Calu3 (cell line): ENCODE results near the gene CTAGE15. TPM values are rescaled to one million over a fixed set of nuclear protein-coding genes. Genes with fewer than 3 reads are reported as not detected.
"Not testable (repeated sequence)": the region's sequence is repeated elsewhere in the genome, so short reads cannot be mapped to it uniquely, and the experiment has no call there.

Experiments
- Bru-seq: library from RNA; stranded (reverse); fragments of 400-500 nt; gene quantifications from one replicate; lab custom pipeline; 2021; lab: Mats Ljungman, UMichigan
- BruChase-seq, 2 experiments: library from RNA; stranded (reverse); fragments of 400-500 nt; gene quantifications; one replicate each; lab custom pipeline; 2021; lab: Mats Ljungman, UMichigan
- BruUV-seq: library from RNA; stranded (reverse); fragments of 400-500 nt; replicated peaks from 2 replicates; lab custom pipeline; 2021; lab: Mats Ljungman, UMichigan
- CTCF ChIA-PET: fragments of 300-600 bp; sonication (Branson Sonifier 250); formaldehyde crosslinking; loops from one replicate; lab custom pipeline; 2022; ENCODE audit warnings: antibody characterized with exemption; lab: Charles Lee
- DNase-seq: peaks from one replicate; pipeline ENCODE4 v3.0.0; 2022
- H3K27ac Mint-ChIP-seq: one replicate; pipeline ENCODE4 v1.8.0; 2022; ENCODE audit warnings: mixed read lengths; ENCODE audit not compliant: unreplicated experiment
- H3K27me3 Mint-ChIP-seq: one replicate; pipeline ENCODE4 v1.8.0; 2022; ENCODE audit warnings: mixed read lengths; ENCODE audit not compliant: unreplicated experiment
- H3K36me3 Mint-ChIP-seq: one replicate; pipeline ENCODE4 v1.8.0; 2022; ENCODE audit warnings: mild to moderate bottlenecking, moderate library complexity, mixed read lengths; ENCODE audit not compliant: insufficient read depth, unreplicated experiment
- H3K4me1 Mint-ChIP-seq: one replicate; pipeline ENCODE4 v1.8.0; 2022; ENCODE audit warnings: mild to moderate bottlenecking, low read depth, mixed read lengths; ENCODE audit not compliant: unreplicated experiment
- H3K4me3 Mint-ChIP-seq: one replicate; pipeline ENCODE4 v1.8.0; 2022; ENCODE audit warnings: mild to moderate bottlenecking, low read depth, moderate library complexity, mixed read lengths; ENCODE audit not compliant: unreplicated experiment
- H3K9me3 Mint-ChIP-seq: one replicate; pipeline ENCODE4 v1.8.0; 2022; ENCODE audit warnings: low read depth, mixed read lengths; ENCODE audit not compliant: unreplicated experiment
- intact Hi-C: fragments of 100-400 bp; cut with micrococcal nuclease; formaldehyde crosslinking; loops from one replicate; pipeline ENCODE4 v1.10.0; 2022; ENCODE audit not compliant: unreplicated experiment
- long read RNA-seq: library from polyadenylated mRNA; stranded (forward); transcript quantifications from one replicate; pipeline ENCODE4 v2.0.0, GENCODE V29; 2022
- total RNA-seq: library from RNA; stranded (reverse); gene quantifications from 2 replicates; pipeline ENCODE4 v1.2.3, GENCODE V29; 2022

CTAGE15 gene
- total RNA-seq (2.3 and 3.6 TPM in 2 replicates), Bru-seq, nascent RNA (percentile 44 among the genes with signal in this experiment), BruChase-seq, experiment 1, labeled RNA remaining after a 6-hour chase (percentile 76 among the genes with signal in this experiment), BruChase-seq, experiment 2, labeled RNA remaining after a 2-hour chase (percentile 66 among the genes with signal in this experiment)
- long read RNA-seq, result 0 reads

- H3K4me3 Mint-ChIP-seq, intact Hi-C loops, H3K36me3 Mint-ChIP-seq, CTCF ChIA-PET, H3K27ac Mint-ChIP-seq, H3K4me1 Mint-ChIP-seq, H3K9me3 Mint-ChIP-seq, DNase-seq, BruUV-seq, H3K27me3 Mint-ChIP-seq: not testable (repeated sequence)
Measured at GRCh38 chr7:143571501-143571900, at the start of gene CTAGE15. CTAGE15 (plus strand) TSS chr7:143571801; CDS start chr7:143571818, 17 bp downstream.

- H3K36me3 Mint-ChIP-seq, H3K4me1 Mint-ChIP-seq, H3K27ac Mint-ChIP-seq, BruUV-seq, H3K9me3 Mint-ChIP-seq, CTCF ChIA-PET, intact Hi-C loops, H3K4me3 Mint-ChIP-seq, DNase-seq: not testable (repeated sequence)
- H3K27me3 Mint-ChIP-seq, result peaks cover 34% of the 10 kb centered on the region
Measured at GRCh38 chr7:143522309-143522916, 49.2 kb upstream of the CTAGE15 start.

- intact Hi-C loops, H3K27me3 Mint-ChIP-seq, BruUV-seq, H3K9me3 Mint-ChIP-seq, H3K4me1 Mint-ChIP-seq, H3K27ac Mint-ChIP-seq, DNase-seq, H3K4me3 Mint-ChIP-seq, CTCF ChIA-PET, H3K36me3 Mint-ChIP-seq: not testable (repeated sequence)
Measured at GRCh38 chr7:143531169-143531926, 40.3 kb upstream of the CTAGE15 start.

- H3K4me3 Mint-ChIP-seq, H3K27me3 Mint-ChIP-seq, CTCF ChIA-PET, H3K4me1 Mint-ChIP-seq, intact Hi-C loops, H3K36me3 Mint-ChIP-seq, BruUV-seq, H3K27ac Mint-ChIP-seq, H3K9me3 Mint-ChIP-seq, DNase-seq: not testable (repeated sequence)
Measured at GRCh38 chr7:143531932-143532331, 39.7 kb upstream of the CTAGE15 start.

- H3K9me3 Mint-ChIP-seq, DNase-seq, BruUV-seq, H3K4me3 Mint-ChIP-seq, H3K27me3 Mint-ChIP-seq, H3K4me1 Mint-ChIP-seq, H3K27ac Mint-ChIP-seq, CTCF ChIA-PET, H3K36me3 Mint-ChIP-seq, intact Hi-C loops: not testable (repeated sequence)
Measured at GRCh38 chr7:143533213-143533839, 38.3 kb upstream of the CTAGE15 start.

- H3K27ac Mint-ChIP-seq, H3K36me3 Mint-ChIP-seq, DNase-seq, intact Hi-C loops, H3K27me3 Mint-ChIP-seq, H3K4me3 Mint-ChIP-seq, H3K9me3 Mint-ChIP-seq, BruUV-seq, H3K4me1 Mint-ChIP-seq: not testable (repeated sequence)
- CTCF ChIA-PET, result interaction anchor here (0.7 kb wide), 1 partner anchor 1563 kb away, joined by 3 read pairs; no protein-coding TSS in a partner anchor
Measured at GRCh38 chr7:143536443-143536842, 35.2 kb upstream of the CTAGE15 start.

- intact Hi-C loops, H3K27ac Mint-ChIP-seq, H3K4me3 Mint-ChIP-seq, DNase-seq, BruUV-seq, CTCF ChIA-PET, H3K36me3 Mint-ChIP-seq, H3K4me1 Mint-ChIP-seq, H3K9me3 Mint-ChIP-seq, H3K27me3 Mint-ChIP-seq: not testable (repeated sequence)
Measured at GRCh38 chr7:143543288-143544038, 28.1 kb upstream of the CTAGE15 start.

GRCh38 chr7:143555968-143556367, 15.6 kb upstream of the CTAGE15 start:
- DNase-seq, intact Hi-C loops, CTCF ChIA-PET: not testable (repeated sequence)

GRCh38 chr7:143563306-143563705, 8.3 kb upstream of the CTAGE15 start:
- H3K4me3 Mint-ChIP-seq, intact Hi-C loops, H3K36me3 Mint-ChIP-seq, H3K27ac Mint-ChIP-seq, CTCF ChIA-PET, H3K9me3 Mint-ChIP-seq, DNase-seq, H3K27me3 Mint-ChIP-seq, H3K4me1 Mint-ChIP-seq, BruUV-seq: not testable (repeated sequence)

More at GRCh38 chr7:143555968-143556367, 15.6 kb upstream of the CTAGE15 start:
- H3K4me3 Mint-ChIP-seq, BruUV-seq, H3K4me1 Mint-ChIP-seq, H3K9me3 Mint-ChIP-seq, H3K27ac Mint-ChIP-seq, H3K36me3 Mint-ChIP-seq, H3K27me3 Mint-ChIP-seq: not testable (repeated sequence)
